Trophoblast cell (in vitro differentiated cells and primary cell): ENCODE results near the gene DNAH1.

ENCODE experiments used
- DNase-seq, 2 donors: peaks; one replicate each; pipeline ENCODE4 v3.0.0-alpha.2; 2016
- H2AFZ ChIP-seq: 2 replicates; pipeline ENCODE4 v1.6.1; 2013; ENCODE audit warnings: low read length, moderate library complexity, mild to moderate bottlenecking; ENCODE audit not compliant: insufficient read depth, poor library complexity
- H2AK5ac ChIP-seq: 2 replicates; pipeline ENCODE4 v1.6.1; 2013; ENCODE audit warnings: mild to moderate bottlenecking, low read length
- H2BK120ac ChIP-seq: 2 replicates; pipeline ENCODE4 v1.6.1; 2013; ENCODE audit warnings: low read length, mild to moderate bottlenecking, moderate library complexity; ENCODE audit not compliant: insufficient read depth, poor library complexity
- H2BK12ac ChIP-seq: 2 replicates; pipeline ENCODE4 v1.6.1; 2013; ENCODE audit warnings: mild to moderate bottlenecking, low read length, moderate library complexity
- H2BK5ac ChIP-seq: 2 replicates; pipeline ENCODE4 v1.6.1; 2013; ENCODE audit warnings: low read length, low read depth, moderate library complexity, mild to moderate bottlenecking; ENCODE audit not compliant: poor library complexity
- H3K14ac ChIP-seq: 2 replicates; pipeline ENCODE4 v1.6.1; 2013; ENCODE audit warnings: mild to moderate bottlenecking, low read length
- H3K18ac ChIP-seq: 2 replicates; pipeline ENCODE4 v1.6.1; 2013; ENCODE audit warnings: mild to moderate bottlenecking, low read length
- H3K23ac ChIP-seq: 2 replicates; pipeline ENCODE4 v1.6.1; 2013; ENCODE audit warnings: low read length
- H3K27ac ChIP-seq: 2 replicates; pipeline ENCODE4 v1.5.1; 2013; ENCODE audit warnings: low read depth, mild to moderate bottlenecking, inconsistent platforms, low read length, moderate library complexity
- H3K27me3 ChIP-seq: 2 replicates; pipeline ENCODE4 v1.6.1; 2013; ENCODE audit warnings: inconsistent platforms, mild to moderate bottlenecking, low read length, moderate library complexity; ENCODE audit not compliant: insufficient read depth
- H3K36me3 ChIP-seq, 2 experiments: 1 replicate in 1 of 2; 2 replicates in 1 of 2; pipeline ENCODE4 v1.6.1; 2013; ENCODE audit warnings: low read length in 2 of 2, mild to moderate bottlenecking in 2 of 2, moderate library complexity in 1 of 2; ENCODE audit not compliant: insufficient read depth in 2 of 2, control insufficient read depth in 1 of 2
- H3K4ac ChIP-seq: 2 replicates; pipeline ENCODE4 v1.6.1; 2013; ENCODE audit warnings: low read depth, mild to moderate bottlenecking, low read length, moderate library complexity
- H3K4me1 ChIP-seq, 2 experiments: 1 replicate in 1 of 2; 2 replicates in 1 of 2; pipeline ENCODE4 v1.6.1; 2013; ENCODE audit warnings: low read length in 2 of 2, mild to moderate bottlenecking in 2 of 2, moderate library complexity in 1 of 2; ENCODE audit not compliant: insufficient read depth in 2 of 2, control insufficient read depth in 1 of 2
- H3K4me2 ChIP-seq: 2 replicates; pipeline ENCODE4 v1.6.1; 2013; ENCODE audit warnings: inconsistent platforms, mild to moderate bottlenecking, low read length, moderate library complexity
- H3K4me3 ChIP-seq: 2 replicates; pipeline ENCODE4 v1.5.1; 2013; ENCODE audit warnings: mild to moderate bottlenecking, low read depth, low read length, inconsistent platforms
- H3K79me1 ChIP-seq: one replicate; pipeline ENCODE4 v1.6.1; 2013; ENCODE audit warnings: low read length
- H3K79me2 ChIP-seq: 2 replicates; pipeline ENCODE4 v1.6.1; 2013; ENCODE audit warnings: low read length, mild to moderate bottlenecking; ENCODE audit not compliant: control insufficient read depth, insufficient read depth, poor library complexity
- H3K9ac ChIP-seq: 2 replicates; pipeline ENCODE4 v1.6.1; 2013; ENCODE audit warnings: mild to moderate bottlenecking, low read length
- H3K9me3 ChIP-seq: 2 replicates; pipeline ENCODE4 v1.6.1; 2013; ENCODE audit warnings: low read depth, mild to moderate bottlenecking, control low read depth, inconsistent platforms, low read length; ENCODE audit not compliant: insufficient read depth
- H4K12ac ChIP-seq: 2 replicates; pipeline ENCODE4 v1.6.1; 2013; ENCODE audit warnings: low read depth, mild to moderate bottlenecking, low read length, moderate library complexity
- H4K8ac ChIP-seq: 2 replicates; pipeline ENCODE4 v1.6.1; 2013; ENCODE audit warnings: low read depth, mild to moderate bottlenecking, low read length, moderate library complexity
- H4K91ac ChIP-seq: one replicate; pipeline ENCODE4 v1.6.1; 2013; ENCODE audit warnings: low read depth, mild to moderate bottlenecking, low read length, moderate library complexity
- WGBS: extraction: QIAGEN DNeasy Blood & Tissue Kit; methylation state at CpG from one replicate; pipeline ENCODE4 v1.1.7; 2013; ENCODE audit warnings: missing lambda C conversion rate; ENCODE audit not compliant: insufficient read length, insufficient coverage; ENCODE audit errors: extremely low coverage; 5-methylcytosine and 5-hydroxymethylcytosine counted together

Gene DNAH1

GRCh38 chr3:52299879-52300611, 16.1 kb upstream of the DNAH1 start:
- Histone ChIP-seq H4K12ac (no peak overlapping the region), H2BK12ac (peak overlapping the region; percentile 67), H3K18ac (no peak overlapping the region), H2AK5ac (peak overlapping the region; percentile 55), H3K27ac (peak overlapping the region; percentile 7), H3K27me3 (no peaks in the 10 kb centered on the region), H3K4me1 (peaks cover 24 to 25% of the 10 kb centered on the region in 2 experiments), H3K14ac (peak overlapping the region; percentile 45), H2BK120ac (peak overlapping the region; percentile 69), H2AFZ (no peak overlapping the region), H3K4me3 (peak overlapping the region; percentile 29), H3K79me2 (no peaks in the 10 kb centered on the region), H4K8ac (no peak overlapping the region), H4K91ac (peak overlapping the region; percentile 53), H3K4me2 (peak overlapping the region; percentile 35), H3K9me3 (peaks cover 4% of the 10 kb centered on the region), H3K9ac (no peak overlapping the region), H3K36me3 (no peaks in the 10 kb centered on the region), H2BK5ac (peak overlapping the region; percentile 38), H3K4ac (no peak overlapping the region), H3K79me1 (peaks cover 14% of the 10 kb centered on the region), H3K23ac (no peak overlapping the region)
- no CpG with 5 or more reads among the region's 14 CpGs for WGBS
- peak; percentile 29 to 46 for DNase-seq

- peaks cover 14% of the 10 kb centered on the region for H3K79me1 ChIP-seq
- H3K4ac ChIP-seq: no peak overlapping the region
- H3K36me3 ChIP-seq: no peaks in the 10 kb centered on the region
- no peak overlapping the region for H3K23ac ChIP-seq
- H3K14ac ChIP-seq: no peak overlapping the region
- H3K27ac ChIP-seq: no peak overlapping the region
- H2BK12ac ChIP-seq: no peak overlapping the region
- no peak overlapping the region for H3K9ac ChIP-seq
- H3K18ac ChIP-seq: no peak overlapping the region
- H3K4me3 ChIP-seq: no peak overlapping the region
- no peak overlapping the region for H2AFZ ChIP-seq
- peaks cover 4% of the 10 kb centered on the region for H3K9me3 ChIP-seq
- no peak overlapping the region for H4K8ac ChIP-seq
- peaks cover 24 to 25% of the 10 kb centered on the region in 2 experiments for H3K4me1 ChIP-seq
- H4K12ac ChIP-seq: no peak overlapping the region
- no peak overlapping the region for H4K91ac ChIP-seq
- no peak overlapping the region for H2BK5ac ChIP-seq
- no peak overlapping the region for H3K4me2 ChIP-seq
- WGBS: no CpG with 5 or more reads among the region's 12 CpGs
- H2AK5ac ChIP-seq: no peak overlapping the region
- no peak for DNase-seq
- H3K27me3 ChIP-seq: no peaks in the 10 kb centered on the region
- no peaks in the 10 kb centered on the region for H3K79me2 ChIP-seq
- no peak overlapping the region for H2BK120ac ChIP-seq
Observed at GRCh38 chr3:52302426-52303145, 13.5 kb upstream of the DNAH1 start.

GRCh38 chr3:52303811-52304210, 12.3 kb upstream of the DNAH1 start:
- H3K36me3 ChIP-seq: no peaks in the 10 kb centered on the region
- no peak overlapping the region for H3K23ac ChIP-seq
- H3K79me2 ChIP-seq: no peaks in the 10 kb centered on the region
- no peak overlapping the region for H3K9ac ChIP-seq
- H3K4me2 ChIP-seq: no peak overlapping the region
- H4K8ac ChIP-seq: no peak overlapping the region
- H2AK5ac ChIP-seq: no peak overlapping the region
- peaks cover 10% of the 10 kb centered on the region for H3K79me1 ChIP-seq
- H3K14ac ChIP-seq: no peak overlapping the region
- no peak overlapping the region for H3K27ac ChIP-seq
- H3K9me3 ChIP-seq: peaks cover 4% of the 10 kb centered on the region
- no peak overlapping the region for H2AFZ ChIP-seq
- no peak overlapping the region for H4K91ac ChIP-seq
- H3K4ac ChIP-seq: no peak overlapping the region
- DNase-seq: no peak
- H3K4me1 ChIP-seq: peaks cover 21% of the 10 kb centered on the region in 2 experiments
- no peak overlapping the region for H3K4me3 ChIP-seq
- H3K18ac ChIP-seq: no peak overlapping the region
- H3K27me3 ChIP-seq: no peaks in the 10 kb centered on the region
- H2BK5ac ChIP-seq: no peak overlapping the region
- no peak overlapping the region for H2BK12ac ChIP-seq
- H2BK120ac ChIP-seq: no peak overlapping the region
- WGBS: no CpG with 5 or more reads among the region's 2 CpGs
- no peak overlapping the region for H4K12ac ChIP-seq

GRCh38 chr3:52305926-52306325, 10.2 kb upstream of the DNAH1 start:
- no peak overlapping the region for H4K12ac ChIP-seq
- H3K9me3 ChIP-seq: peaks cover 3% of the 10 kb centered on the region
- no peaks in the 10 kb centered on the region for H3K36me3 ChIP-seq

More at GRCh38 chr3:52305926-52306325, 10.2 kb upstream of the DNAH1 start:
- Histone ChIP-seq H4K8ac (no peak overlapping the region), H2BK12ac (no peak overlapping the region), H3K9ac (no peak overlapping the region), H3K4me3 (no peak overlapping the region), H2AK5ac (no peak overlapping the region), H4K91ac (no peak overlapping the region), H3K4me1 (peaks cover 4 to 6% of the 10 kb centered on the region in 2 experiments), H3K79me2 (no peaks in the 10 kb centered on the region), H3K14ac (no peak overlapping the region), H3K23ac (no peak overlapping the region), H3K79me1 (peaks cover 2% of the 10 kb centered on the region), H2BK5ac (no peak overlapping the region), H3K27me3 (no peaks in the 10 kb centered on the region), H3K4me2 (no peak overlapping the region), H2BK120ac (no peak overlapping the region), H3K4ac (no peak overlapping the region), H3K27ac (no peak overlapping the region), H2AFZ (no peak overlapping the region), H3K18ac (no peak overlapping the region)
- WGBS: no CpG with 5 or more reads among the region's 5 CpGs
- no peak for DNase-seq
